B cell (primary cell): ENCODE measurements around the gene TRMT13. TPM values are rescaled to one million over a fixed set of nuclear protein-coding genes. Genes with fewer than 3 reads are reported as not detected.

Experiments
- ATAC-seq: fragments of 200-7000 bp; cut with Tn5 transposase; one replicate; pipeline ENCODE4 v1.10.0; 2021; ENCODE audit warnings: low read depth, mild to moderate bottlenecking, moderate number of reproducible peaks, moderate library complexity
- CTCF ChIA-PET: fragments of 350-600 bp; sonication (Branson Sonifier 250); formaldehyde crosslinking; loops from one replicate; lab custom pipeline; 2021; ENCODE audit warnings: antibody characterized with exemption, inconsistent platforms; lab: Charles Lee
- POLR2A ChIA-PET: fragments of 350-600 bp; sonication (Branson Sonifier 250); formaldehyde crosslinking; loops from one replicate; lab custom pipeline; 2021; ENCODE audit warnings: antibody characterized with exemption; lab: Charles Lee
- DNase-seq: peaks from one replicate; pipeline ENCODE4 v3.0.0; 2013
- H2AFZ ChIP-seq: 2 replicates; pipeline ENCODE4 v1.6.1; 2012; ENCODE audit warnings: mild to moderate bottlenecking, low read depth, low read length; ENCODE audit not compliant: insufficient read depth, poor library complexity, severe bottlenecking
- H3K27ac ChIP-seq, 2 donors: 1 replicate in 1 of 2; 2 replicates in 1 of 2; pipeline ENCODE4 v1.5.1; 2012 to 2013; ENCODE audit warnings: low read length in 2 of 2, mild to moderate bottlenecking in 2 of 2, moderate library complexity in 1 of 2
- H3K27me3 ChIP-seq, 4 experiments: fragments of 200-600 bp in 1 of 4; sonication (generic) in 1 of 4; replicated peaks in 1 of 4; 1 replicate in 2 of 4; 2 replicates in 2 of 4; pipeline versions ENCODE4 v1.6.1 to v1.7.0; 2013 to 2016; ENCODE audit warnings: low read length in 3 of 4, mild to moderate bottlenecking in 2 of 4, mixed read lengths in 1 of 4, moderate library complexity in 1 of 4; ENCODE audit not compliant: insufficient read depth in 4 of 4, control insufficient read depth in 3 of 4; ENCODE audit errors: control extremely low read depth in 1 of 4
- H3K36me3 ChIP-seq, 2 experiments: replicated peaks in 1 of 2; 1 replicate in 1 of 2; 2 replicates in 1 of 2; pipeline versions ENCODE4 v1.6.1 to v1.7.1; 2013; ENCODE audit warnings: low read length in 1 of 2; ENCODE audit not compliant: insufficient read depth in 2 of 2, control insufficient read depth in 1 of 2; ENCODE audit errors: control extremely low read depth in 1 of 2, extremely low read depth in 1 of 2
- H3K4me1 ChIP-seq, 2 donors: fragments of 200-600 bp in 1 of 2; sonication (generic) in 1 of 2; 1 replicate in 1 of 2; 2 replicates in 1 of 2; pipeline versions ENCODE4 v1.5.1 to v1.6.1; 2013 to 2017; ENCODE audit warnings: low read length in 2 of 2; ENCODE audit not compliant: control insufficient read depth in 2 of 2, insufficient read depth in 2 of 2
- H3K4me2 ChIP-seq: replicated peaks from 2 replicates; pipeline ENCODE3; 2012; ENCODE audit warnings: mild to moderate bottlenecking, low read depth, low read length; ENCODE audit not compliant: poor library complexity, severe bottlenecking
- H3K4me3 ChIP-seq, 5 experiments: fragments of 200-600 bp in 1 of 5; sonication (generic) in 1 of 5; 1 replicate in 3 of 5; 2 replicates in 2 of 5; pipeline versions ENCODE4 v1.5.1 to v1.7.0; 2011 to 2016; ENCODE audit warnings: low read length in 4 of 5, mild to moderate bottlenecking in 4 of 5, low read depth in 2 of 5, control low read depth in 1 of 5, moderate library complexity in 1 of 5; ENCODE audit not compliant: insufficient read depth in 1 of 5; ENCODE audit errors: control extremely low read depth in 1 of 5, extremely low read depth in 1 of 5
- H3K79me2 ChIP-seq: fragments of 200-600 bp; sonication (generic); one replicate; pipeline ENCODE4 v1.6.0; 2016; ENCODE audit warnings: low read length; ENCODE audit not compliant: control insufficient read depth, insufficient read depth
- H3K9ac ChIP-seq: fragments of 200-600 bp; sonication (generic); 2 replicates; pipeline ENCODE4 v1.6.1; 2017; ENCODE audit warnings: mild to moderate bottlenecking, low read length, moderate library complexity
- H3K9me3 ChIP-seq, 3 donors: one replicate each; pipeline versions ENCODE4 v1.6.1 to v1.7.1; 2013; ENCODE audit warnings: low read length in 2 of 3; ENCODE audit not compliant: control insufficient read depth in 2 of 3, insufficient read depth in 1 of 3; ENCODE audit errors: control extremely low read depth in 1 of 3
- H4K20me1 ChIP-seq: 2 replicates; pipeline ENCODE4 v1.6.0; 2012; ENCODE audit warnings: mild to moderate bottlenecking, low read length; ENCODE audit not compliant: insufficient read depth, control insufficient read depth, poor library complexity, severe bottlenecking
- H3K27ac Mint-ChIP-seq: one replicate; pipeline ENCODE4 v1.8.0; 2021; ENCODE audit warnings: mixed read lengths
- H3K27me3 Mint-ChIP-seq: one replicate; pipeline ENCODE4 v1.8.0; 2021; ENCODE audit warnings: mixed read lengths
- H3K4me1 Mint-ChIP-seq: one replicate; pipeline ENCODE4 v1.8.0; 2021; ENCODE audit warnings: mixed read lengths
- H3K4me3 Mint-ChIP-seq: one replicate; pipeline ENCODE4 v1.8.0; 2021; ENCODE audit warnings: mixed read lengths
- H3K9me3 Mint-ChIP-seq: one replicate; pipeline ENCODE4 v1.8.0; 2022; ENCODE audit warnings: mixed read lengths; ENCODE audit not compliant: insufficient read depth
- CTCF ChIP-seq: fragments of 200-600 bp; IDR thresholded peaks from one replicate; pipeline ENCODE4 v1.8.0; 2022; ENCODE audit warnings: antibody characterized with exemption, mild to moderate bottlenecking
- EZH2 ChIP-seq: IDR thresholded peaks from 2 replicates; pipeline ENCODE4 v1.6.1; 2012; ENCODE audit warnings: borderline replicate concordance, low read depth, mild to moderate bottlenecking, moderate library complexity, low read length; ENCODE audit not compliant: insufficient read depth, poor library complexity, severe bottlenecking
- WGBS: methylation state at CpG from one replicate; pipeline ENCODE4 v1.1.5; 2013; ENCODE audit warnings: missing lambda C conversion rate; ENCODE audit not compliant: insufficient coverage; 5-methylcytosine and 5-hydroxymethylcytosine counted together
- intact Hi-C: fragments of 100-400 bp; cut with micrococcal nuclease; formaldehyde crosslinking; loops from one replicate; pipeline ENCODE4 v1.10.0; 2022
- polyA plus RNA-seq: library from polyadenylated mRNA; depleted of rRNA; stranded (reverse); fragments of >200 nt; gene quantifications from 2 replicates; pipeline ENCODE4 v1.2.3, GENCODE V29; 2012
- total RNA-seq, 2 donors: library from RNA; stranded (reverse); fragments of 120-200 nt in 1 of 2; gene quantifications; 1 replicate in 1 of 2; 2 replicates in 1 of 2; pipeline versions ENCODE4 v1.2.3 to v1.2.4, GENCODE V29; 2013 to 2022

Gene TRMT13
- total and polyA plus RNA-seq, 2 donors (not counting 1 experiment from before 2014, with no cell fraction given) = 15.6 to 40.1 TPM

DNA sequence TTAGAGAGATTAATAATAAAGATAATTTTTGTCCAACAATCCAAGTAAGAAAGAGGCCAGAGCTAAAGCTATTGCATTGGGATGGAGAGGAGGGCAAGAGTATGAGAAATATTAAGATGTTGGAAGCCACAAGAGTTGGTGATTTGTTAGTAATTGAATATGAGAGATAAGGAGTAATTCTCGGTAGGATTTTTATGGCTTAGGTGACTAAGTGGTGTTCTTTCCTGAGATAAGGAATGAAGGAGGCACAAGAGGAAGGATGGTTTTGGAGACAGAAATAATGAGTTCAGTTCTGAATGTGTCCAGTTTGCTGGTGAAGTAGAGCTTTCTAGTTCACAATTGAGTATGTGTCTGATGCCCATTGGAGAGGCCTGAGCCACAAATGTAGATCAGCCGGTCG, 9.4 kb downstream of the TRMT13 start:
- H3K4me2 ChIP-seq = no peak overlapping the region
- ChIA-PET CTCF (no interaction called here), POLR2A (no interaction called here)
- H3K4me3 Mint-ChIP-seq = no peak overlapping the region
- H2AFZ ChIP-seq = no peak overlapping the region
- no peak overlapping the region for H3K27ac Mint-ChIP-seq
- peaks cover 18 to 85% of the 10 kb centered on the region in 2 experiments for H3K36me3 ChIP-seq
- no peak overlapping the region for H3K4me3 ChIP-seq
- no peak for ATAC-seq
- no peaks in the 10 kb centered on the region for H3K4me1 Mint-ChIP-seq
- TF ChIP-seq CTCF (no peak), EZH2 (no peak)
- H3K27ac ChIP-seq = no peak overlapping the region
- H3K4me1 ChIP-seq = no peaks in the 10 kb centered on the region
- H3K27me3 Mint-ChIP-seq = no peaks in the 10 kb centered on the region
- H3K9me3 Mint-ChIP-seq = no peaks in the 10 kb centered on the region
- H3K9me3 ChIP-seq = no peaks in the 10 kb centered on the region
- intact Hi-C loops = no loop called here
- no peaks in the 10 kb centered on the region for H4K20me1 ChIP-seq
- no peak overlapping the region for H3K9ac ChIP-seq
- no peaks in the 10 kb centered on the region for H3K27me3 ChIP-seq
- no peak for DNase-seq
- no peaks in the 10 kb centered on the region for H3K79me2 ChIP-seq
- WGBS = 100% methylated on average over 1 of the region's 3 CpGs

DNA sequence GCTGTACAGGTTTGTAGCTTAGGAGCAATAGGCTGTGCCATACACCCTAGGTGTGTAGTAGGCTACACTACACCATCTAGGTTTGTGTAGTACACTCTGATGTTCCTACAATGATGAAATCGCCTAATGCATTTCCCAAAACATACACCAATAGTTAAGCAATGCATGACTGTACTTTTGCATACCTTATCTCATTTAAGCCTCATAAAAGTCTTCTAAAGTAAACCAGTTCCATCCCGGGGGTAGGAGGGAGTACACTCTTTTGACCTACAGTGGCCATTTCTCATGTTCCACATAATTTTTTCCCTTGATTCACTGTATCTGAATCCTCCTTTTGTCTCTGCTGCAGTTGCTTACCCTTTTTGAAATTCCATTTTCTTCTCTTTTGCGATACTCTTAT, 12.2 kb downstream of the TRMT13 start:
- Histone ChIP-seq H3K27me3 (no peaks in the 10 kb centered on the region), H3K27ac (no peak overlapping the region), H3K36me3 (peaks cover 7 to 65% of the 10 kb centered on the region in 2 experiments), H3K9ac (no peak overlapping the region), H3K4me2 (no peak overlapping the region), H3K4me3 (no peak overlapping the region), H2AFZ (no peak overlapping the region), H4K20me1 (no peaks in the 10 kb centered on the region), H3K4me1 (no peaks in the 10 kb centered on the region), H3K79me2 (no peaks in the 10 kb centered on the region), H3K9me3 (no peaks in the 10 kb centered on the region)
- ChIA-PET CTCF (no interaction called here), POLR2A (no interaction called here)
- intact Hi-C loops = no loop called here
- no peaks in the 10 kb centered on the region for H3K4me1 Mint-ChIP-seq
- no peak for ATAC-seq
- no peak overlapping the region for H3K4me3 Mint-ChIP-seq
- H3K27ac Mint-ChIP-seq = peak overlapping the region; percentile 15
- no peaks in the 10 kb centered on the region for H3K27me3 Mint-ChIP-seq
- no peak for DNase-seq
- 100% methylated on average over 1 of the region's 3 CpGs for WGBS
- H3K9me3 Mint-ChIP-seq = no peaks in the 10 kb centered on the region
- TF ChIP-seq EZH2 (no peak), CTCF (no peak)
